Measurements from ENCODE around the gene BEND6.

BEND6 gene

DNA sequence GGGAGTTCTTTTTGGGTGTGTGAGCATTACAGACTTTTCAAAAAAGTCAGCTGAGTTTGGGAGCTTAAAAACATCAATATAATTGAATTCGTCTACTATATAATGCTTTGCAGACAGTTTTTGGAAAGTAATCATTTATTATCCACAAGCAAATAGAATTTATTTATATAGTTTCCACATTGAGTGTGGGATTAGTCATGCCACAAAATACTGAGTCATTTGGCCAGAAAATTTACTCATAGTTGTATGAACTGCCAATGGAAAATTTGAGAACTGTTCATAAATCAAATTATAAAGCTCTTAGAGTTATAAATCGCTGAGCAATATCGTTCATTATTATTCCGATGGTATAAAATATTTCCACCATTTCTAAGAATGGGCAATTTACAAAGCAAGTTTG, 5.0 kb downstream of the BEND6 start:
- no peak for TF ChIP-seq CTBP1 (IDR thresholded peaks at IDR 0.05; ENCODE audit: borderline replicate concordance)
- no peak for TF ChIP-seq TARDBP (IDR thresholded peaks at IDR 0.05)
- TF ChIP-seq, protein P1, sequence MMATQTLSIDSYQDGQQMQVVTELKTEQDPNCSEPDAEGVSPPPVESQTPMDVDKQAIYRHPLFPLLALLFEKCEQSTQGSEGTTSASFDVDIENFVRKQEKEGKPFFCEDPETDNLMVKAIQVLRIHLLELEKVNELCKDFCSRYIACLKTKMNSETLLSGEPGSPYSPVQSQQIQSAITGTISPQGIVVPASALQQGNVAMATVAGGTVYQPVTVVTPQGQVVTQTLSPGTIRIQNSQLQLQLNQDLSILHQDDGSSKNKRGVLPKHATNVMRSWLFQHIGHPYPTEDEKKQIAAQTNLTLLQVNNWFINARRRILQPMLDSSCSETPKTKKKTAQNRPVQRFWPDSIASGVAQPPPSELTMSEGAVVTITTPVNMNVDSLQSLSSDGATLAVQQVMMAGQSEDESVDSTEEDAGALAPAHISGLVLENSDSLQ (IDR thresholded peaks at IDR 0.05): no peak
- no peak for TF ChIP-seq ELF4 (IDR thresholded peaks at IDR 0.05)
- TF ChIP-seq FOXM1 (IDR thresholded peaks at IDR 0.05; ENCODE audit: borderline replicate concordance): no peak
- no peak for TF ChIP-seq HDGF (IDR thresholded peaks at IDR 0.05; ENCODE audit: borderline replicate concordance)
- no peak for TF ChIP-seq NFRKB (IDR thresholded peaks at IDR 0.05)
- no peak for TF ChIP-seq L3MBTL2 (conservative IDR thresholded peaks at IDR 0.05)
- no peak for TF ChIP-seq ZNF384 (IDR thresholded peaks at IDR 0.05)
- TF ChIP-seq LEF1 (IDR thresholded peaks at IDR 0.05; ENCODE audit: borderline replicate concordance): no peak
- TF ChIP-seq SUZ12 (IDR thresholded peaks at IDR 0.05): no peak
- TF ChIP-seq FOXA1 (IDR thresholded peaks at IDR 0.05): no peak
- TF ChIP-seq SP1 (IDR thresholded peaks at IDR 0.05): no peak
- TF ChIP-seq ARNT (IDR thresholded peaks at IDR 0.05): no peak
- TF ChIP-seq FOXK2 (IDR thresholded peaks at IDR 0.05): no peak
- no peak for TF ChIP-seq BHLHE40 (IDR thresholded peaks at IDR 0.05; ENCODE audit: borderline replicate concordance)
- CTCF ChIA-PET: interaction anchor here (0.7 to 1.7 kb wide), 3 partner anchors 55 to 325 kb away, joined by 4 to 5 read pairs (median 4); no protein-coding TSS in a partner anchor

DNA sequence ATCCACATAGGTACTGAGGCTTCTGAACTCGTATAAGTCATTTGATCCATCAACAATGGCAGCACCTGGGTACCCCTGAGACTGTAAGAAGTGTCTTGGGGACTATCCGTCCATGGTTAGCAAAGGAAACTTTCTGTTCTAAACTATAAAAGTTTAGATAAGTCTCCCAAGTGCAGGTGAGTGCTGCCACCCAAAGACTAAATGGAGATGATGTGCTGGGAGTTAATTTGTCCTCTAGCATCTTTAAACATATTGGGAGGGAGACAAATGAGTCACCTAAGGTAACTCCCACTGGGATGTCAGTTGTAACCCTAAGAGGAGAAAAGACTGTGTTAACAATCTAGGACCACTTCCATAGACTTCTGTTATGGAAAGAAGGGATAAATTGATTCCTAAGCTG, 6.2 kb downstream of the BEND6 start:
- ChIA-PET POLR2A (no interaction called here), CTCF (interaction anchor here (0.6 to 1.7 kb wide), 2 partner anchors 9 to 57 kb away, joined by 3 to 4 read pairs; no protein-coding TSS in a partner anchor)
- no peak for DNase-seq (ENCODE audit: extremely low spot score)
- TF ChIP-seq, protein P1 (IDR thresholded peaks at IDR 0.05): no peak
- TF ChIP-seq NFRKB (IDR thresholded peaks at IDR 0.05) (no peak), TARDBP (IDR thresholded peaks at IDR 0.05) (no peak), BHLHE40 (IDR thresholded peaks at IDR 0.05; ENCODE audit: borderline replicate concordance) (no peak), FOXA1 (IDR thresholded peaks at IDR 0.05) (no peak), LEF1 (IDR thresholded peaks at IDR 0.05; ENCODE audit: borderline replicate concordance) (no peak), SUZ12 (IDR thresholded peaks at IDR 0.05) (no peak), HDGF (IDR thresholded peaks at IDR 0.05; ENCODE audit: borderline replicate concordance) (no peak), FOXM1 (IDR thresholded peaks at IDR 0.05; ENCODE audit: borderline replicate concordance) (no peak)

More for the DNA sequence above, 5.0 kb downstream of the BEND6 start:
- POLR2A ChIA-PET: no interaction called here
- no peak for DNase-seq (ENCODE audit: extremely low spot score)

DNA sequence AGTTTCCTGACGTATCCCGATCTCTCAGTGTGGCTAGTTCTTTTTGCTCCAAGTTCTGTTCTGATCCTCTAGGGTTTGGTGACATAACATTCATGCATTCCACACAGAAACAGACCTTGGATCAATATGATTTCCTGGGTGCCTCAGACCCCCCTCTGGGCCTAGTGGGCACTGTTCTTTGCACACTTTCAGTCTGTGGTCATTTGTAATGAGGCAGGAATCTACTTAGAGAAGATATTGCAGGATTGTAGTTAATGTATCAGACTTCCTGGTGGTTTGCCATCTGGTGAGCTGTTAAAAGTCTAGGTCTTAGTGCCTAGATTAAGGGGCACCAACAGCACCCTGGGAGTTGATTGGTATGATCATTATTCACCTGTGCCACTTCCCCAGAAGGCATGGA, 7.5 kb downstream of the BEND6 start:
- TF ChIP-seq ARNT (IDR thresholded peaks at IDR 0.05) (no peak), FOXA1 (IDR thresholded peaks at IDR 0.05) (no peak), LEF1 (IDR thresholded peaks at IDR 0.05; ENCODE audit: borderline replicate concordance) (no peak), L3MBTL2 (conservative IDR thresholded peaks at IDR 0.05) (no peak), FOXK2 (IDR thresholded peaks at IDR 0.05) (no peak), SUZ12 (IDR thresholded peaks at IDR 0.05) (no peak), HDGF (IDR thresholded peaks at IDR 0.05; ENCODE audit: borderline replicate concordance) (no peak), ELF4 (IDR thresholded peaks at IDR 0.05) (no peak), CTBP1 (IDR thresholded peaks at IDR 0.05; ENCODE audit: borderline replicate concordance) (no peak), TARDBP (IDR thresholded peaks at IDR 0.05) (no peak), NFRKB (IDR thresholded peaks at IDR 0.05) (no peak), FOXM1 (IDR thresholded peaks at IDR 0.05; ENCODE audit: borderline replicate concordance) (no peak), BHLHE40 (IDR thresholded peaks at IDR 0.05; ENCODE audit: borderline replicate concordance) (no peak), SP1 (IDR thresholded peaks at IDR 0.05) (no peak), ZNF384 (IDR thresholded peaks at IDR 0.05) (no peak)
- TF ChIP-seq, protein P1 (IDR thresholded peaks at IDR 0.05): no peak
- CTCF ChIA-PET: interaction anchor here (0.7 kb wide), 1 partner anchor 205 kb away, joined by 3 read pairs; no protein-coding TSS in a partner anchor
- POLR2A ChIA-PET: no interaction called here
- no peak for DNase-seq (ENCODE audit: extremely low spot score)

DNA sequence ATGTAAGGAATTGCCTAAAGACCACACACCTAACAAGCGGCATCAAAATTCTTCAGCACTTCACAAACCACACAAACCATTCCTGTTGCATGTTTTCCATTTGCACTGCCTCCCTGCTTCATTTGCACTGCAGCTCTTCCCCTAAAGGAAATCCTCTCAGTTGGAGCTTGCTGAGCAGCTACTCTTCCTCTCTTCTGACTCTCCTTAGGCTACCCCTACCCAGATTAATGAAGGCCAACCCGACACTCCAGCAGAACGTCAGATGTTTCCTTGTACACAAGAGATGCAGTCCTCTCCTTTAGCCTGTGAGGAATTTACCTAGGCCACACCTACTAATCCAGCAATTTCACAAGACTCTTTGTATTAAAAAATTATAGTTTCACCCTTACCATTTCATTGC, 8.1 kb downstream of the BEND6 start:
- ChIA-PET CTCF (interaction anchor here (0.7 kb wide), 1 partner anchor 204 kb away, joined by 3 read pairs; no protein-coding TSS in a partner anchor), POLR2A (no interaction called here)
- DNase-seq (ENCODE audit: extremely low spot score): no peak
- TF ChIP-seq SP1 (IDR thresholded peaks at IDR 0.05) (no peak), NFRKB (IDR thresholded peaks at IDR 0.05) (no peak), CTBP1 (IDR thresholded peaks at IDR 0.05; ENCODE audit: borderline replicate concordance) (no peak), BHLHE40 (IDR thresholded peaks at IDR 0.05; ENCODE audit: borderline replicate concordance) (no peak), L3MBTL2 (conservative IDR thresholded peaks at IDR 0.05) (no peak)

DNA sequence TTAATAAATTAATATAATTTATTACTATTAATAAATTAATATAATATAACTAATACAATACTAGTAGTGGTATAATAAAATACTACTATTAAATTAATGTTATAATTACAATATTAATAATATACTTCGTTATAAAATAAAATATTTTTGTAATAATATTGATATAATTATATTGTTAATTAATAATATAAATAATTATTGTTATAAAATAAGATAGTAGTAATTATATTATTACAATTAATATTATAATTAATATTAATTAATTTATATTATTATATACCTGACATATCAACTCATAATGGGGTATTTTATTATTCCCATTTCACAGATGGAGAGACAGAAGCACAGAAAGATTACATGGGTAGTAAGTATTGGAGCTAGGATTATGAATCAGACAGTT, 8.9 kb downstream of the BEND6 start:
- ChIA-PET CTCF (no interaction called here), POLR2A (no interaction called here)
- TF ChIP-seq ELF4 (IDR thresholded peaks at IDR 0.05) (no peak), L3MBTL2 (conservative IDR thresholded peaks at IDR 0.05) (no peak), CTBP1 (IDR thresholded peaks at IDR 0.05; ENCODE audit: borderline replicate concordance) (no peak), FOXK2 (IDR thresholded peaks at IDR 0.05) (no peak), ZNF384 (IDR thresholded peaks at IDR 0.05) (no peak), FOXA1 (IDR thresholded peaks at IDR 0.05) (no peak), ARNT (IDR thresholded peaks at IDR 0.05) (no peak), BHLHE40 (IDR thresholded peaks at IDR 0.05; ENCODE audit: borderline replicate concordance) (no peak), FOXM1 (IDR thresholded peaks at IDR 0.05; ENCODE audit: borderline replicate concordance) (no peak), SP1 (IDR thresholded peaks at IDR 0.05) (no peak), NFRKB (IDR thresholded peaks at IDR 0.05) (no peak), SUZ12 (IDR thresholded peaks at IDR 0.05) (no peak), LEF1 (IDR thresholded peaks at IDR 0.05; ENCODE audit: borderline replicate concordance) (no peak), HDGF (IDR thresholded peaks at IDR 0.05; ENCODE audit: borderline replicate concordance) (no peak), TARDBP (IDR thresholded peaks at IDR 0.05) (no peak)
- TF ChIP-seq, protein P1 (IDR thresholded peaks at IDR 0.05): no peak
- no peak for DNase-seq (ENCODE audit: extremely low spot score)
